Muscle of leg (tissue), 11 donors: ENCODE results near the gene CFAP99. TPM values are rescaled to one million over a fixed set of nuclear protein-coding genes. Genes with fewer than 3 reads are reported as not detected.

Source experiments
- DNase-seq: peaks from one replicate; pipeline ENCODE4 v3.0.0; 2013
- H3K27ac ChIP-seq: one replicate; pipeline ENCODE4 v1.5.1; 2013; ENCODE audit warnings: mild to moderate bottlenecking, low read length, control low read depth
- H3K27me3 ChIP-seq: one replicate; pipeline ENCODE4 v1.6.1; 2013; ENCODE audit warnings: low read length; ENCODE audit not compliant: control insufficient read depth, insufficient read depth
- H3K36me3 ChIP-seq: one replicate; pipeline ENCODE4 v1.6.1; 2013; ENCODE audit warnings: low read length; ENCODE audit not compliant: control insufficient read depth, insufficient read depth
- H3K4me1 ChIP-seq: one replicate; pipeline ENCODE4 v1.6.1; 2013; ENCODE audit warnings: low read length; ENCODE audit not compliant: control insufficient read depth, insufficient read depth
- H3K4me3 ChIP-seq: one replicate; pipeline ENCODE4 v1.5.1; 2013; ENCODE audit warnings: low read length, control low read depth
- H3K9me3 ChIP-seq: replicated peaks from 2 replicates; pipeline ENCODE4 v1.6.1; 2013; ENCODE audit warnings: low read depth, low read length; ENCODE audit not compliant: control insufficient read depth
- WGBS: methylation state at CpG from one replicate; pipeline ENCODE4 v1.1.5; 2013; ENCODE audit warnings: missing lambda C conversion rate; ENCODE audit not compliant: insufficient coverage; 5-methylcytosine and 5-hydroxymethylcytosine counted together
- polyA plus RNA-seq, 8 donors: library from polyadenylated mRNA; unstranded; fragments of 120-200 nt; gene quantifications; one replicate each; pipeline versions ENCODE4 v1.2.1 to v1.2.3, GENCODE V29; 2013; ENCODE audit warnings: inconsistent platforms in 1 of 8, low replicate concordance in 1 of 8; ENCODE audit not compliant: insufficient read length in 8 of 8, insufficient read depth in 1 of 8
- total RNA-seq: library from RNA; stranded (reverse); fragments of 120-200 nt; gene quantifications from one replicate; pipeline ENCODE4 v1.2.4, GENCODE V29; 2013

Gene CFAP99
- total and polyA plus RNA-seq, 9 donors, result 0.07 to 0.41 (median 0.13) TPM; not detected in 4

DNA sequence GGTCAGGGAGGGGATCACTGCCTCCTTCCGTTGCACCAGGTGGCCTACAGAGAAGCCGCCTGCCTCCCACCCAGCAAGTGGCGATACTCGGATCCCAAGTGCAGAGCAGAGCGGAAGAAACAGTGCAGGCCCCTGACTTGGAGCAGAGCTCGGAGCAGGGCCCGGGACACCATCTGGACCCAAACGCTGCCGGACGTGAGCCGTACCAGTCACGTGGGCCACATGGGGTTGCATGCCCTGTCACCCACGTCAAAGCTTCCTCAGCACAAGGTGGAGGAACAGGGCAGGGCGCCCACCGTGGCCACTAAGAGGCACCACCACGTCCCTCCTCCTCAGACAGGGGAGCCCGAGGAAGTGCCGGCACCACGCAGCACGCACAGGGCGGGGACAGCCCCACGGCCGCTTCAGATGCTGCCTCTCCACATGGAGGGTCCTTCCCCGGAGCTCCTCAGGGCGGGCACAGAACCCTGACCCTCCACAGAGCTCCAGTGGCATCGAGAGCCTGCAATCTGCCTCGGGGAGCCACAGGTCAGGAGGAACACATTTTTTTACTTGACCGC, 19.0 kb upstream of the CFAP99 start:
- no peaks in the 10 kb centered on the region for H3K9me3 ChIP-seq
- H3K36me3 ChIP-seq, result no peaks in the 10 kb centered on the region
- H3K27ac ChIP-seq, result no peak overlapping the region
- WGBS, result 75% methylated on average over 23 of the region's 28 CpGs
- H3K4me1 ChIP-seq, result peaks cover 27% of the 10 kb centered on the region
- H3K4me3 ChIP-seq, result no peak overlapping the region
- DNase-seq, result no peak
- peaks cover 14% of the 10 kb centered on the region for H3K27me3 ChIP-seq

DNA sequence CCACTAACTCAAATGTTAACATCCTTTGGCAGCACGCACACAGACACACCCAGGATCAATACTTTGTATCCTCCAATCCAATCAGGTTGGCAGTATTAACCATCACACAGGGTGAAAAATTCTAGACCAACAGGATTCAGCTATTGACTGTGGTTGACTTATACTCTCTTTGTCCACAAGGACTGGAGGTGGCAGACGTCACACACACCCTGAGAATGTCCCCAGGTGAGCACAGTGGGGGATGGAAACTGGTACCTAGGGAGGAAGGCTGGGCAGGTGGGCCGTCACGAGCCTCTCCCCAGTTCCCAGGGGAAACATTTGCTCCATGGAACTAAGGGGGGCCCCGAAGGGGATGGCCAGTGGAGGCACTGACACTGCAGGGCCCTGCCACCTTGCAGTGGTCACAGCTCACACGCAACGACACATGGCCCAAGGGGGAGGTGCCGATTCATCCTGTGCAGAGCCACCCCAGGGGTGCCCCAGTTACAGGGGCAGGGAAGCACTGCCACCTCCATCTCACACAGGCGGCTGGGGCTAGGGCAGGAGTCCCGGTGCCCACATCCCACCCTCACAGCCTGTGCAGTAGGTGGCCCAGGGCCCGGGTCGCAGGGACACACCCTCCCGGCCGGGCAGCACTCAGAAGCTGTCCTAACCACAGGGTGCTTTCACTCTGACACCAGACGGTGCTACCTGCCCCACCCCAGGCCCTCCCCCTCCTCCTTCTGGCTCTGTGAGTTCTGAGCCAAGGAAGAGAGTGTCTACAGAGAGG, 17.7 kb upstream of the CFAP99 start:
- Histone ChIP-seq H3K27me3 (peaks cover 14% of the 10 kb centered on the region), H3K9me3 (no peaks in the 10 kb centered on the region), H3K36me3 (no peaks in the 10 kb centered on the region), H3K4me3 (no peak overlapping the region), H3K4me1 (peaks cover 24% of the 10 kb centered on the region), H3K27ac (no peak overlapping the region)
- WGBS, result 78% methylated on average over 10 of the region's 15 CpGs
- no peak for DNase-seq

DNA sequence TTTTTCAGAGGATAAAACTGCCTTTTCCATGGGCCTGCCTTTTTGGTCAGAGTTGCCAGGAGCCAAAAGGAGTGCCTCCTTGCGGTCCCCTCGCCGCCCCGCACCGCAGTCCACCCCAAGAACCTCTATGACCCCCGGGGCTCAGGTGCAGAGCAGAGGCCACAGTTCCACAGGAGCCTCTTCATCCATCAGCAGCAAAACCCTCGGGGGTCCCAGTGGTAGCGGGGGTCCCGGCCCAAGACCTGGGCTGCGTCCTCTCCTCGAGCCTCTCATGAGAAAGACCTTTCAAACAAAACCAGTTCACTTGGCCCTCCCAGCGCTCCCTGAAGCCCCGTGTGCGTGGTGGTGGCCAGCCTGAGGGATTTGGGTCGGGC, 17.2 kb upstream of the CFAP99 start:
- 30% methylated on average over 15 of the region's 15 CpGs for WGBS
- Histone ChIP-seq H3K4me3 (no peak overlapping the region), H3K27me3 (peaks cover 14% of the 10 kb centered on the region), H3K9me3 (no peaks in the 10 kb centered on the region), H3K27ac (no peak overlapping the region), H3K36me3 (no peaks in the 10 kb centered on the region), H3K4me1 (peaks cover 24% of the 10 kb centered on the region)
- no peak for DNase-seq

DNA sequence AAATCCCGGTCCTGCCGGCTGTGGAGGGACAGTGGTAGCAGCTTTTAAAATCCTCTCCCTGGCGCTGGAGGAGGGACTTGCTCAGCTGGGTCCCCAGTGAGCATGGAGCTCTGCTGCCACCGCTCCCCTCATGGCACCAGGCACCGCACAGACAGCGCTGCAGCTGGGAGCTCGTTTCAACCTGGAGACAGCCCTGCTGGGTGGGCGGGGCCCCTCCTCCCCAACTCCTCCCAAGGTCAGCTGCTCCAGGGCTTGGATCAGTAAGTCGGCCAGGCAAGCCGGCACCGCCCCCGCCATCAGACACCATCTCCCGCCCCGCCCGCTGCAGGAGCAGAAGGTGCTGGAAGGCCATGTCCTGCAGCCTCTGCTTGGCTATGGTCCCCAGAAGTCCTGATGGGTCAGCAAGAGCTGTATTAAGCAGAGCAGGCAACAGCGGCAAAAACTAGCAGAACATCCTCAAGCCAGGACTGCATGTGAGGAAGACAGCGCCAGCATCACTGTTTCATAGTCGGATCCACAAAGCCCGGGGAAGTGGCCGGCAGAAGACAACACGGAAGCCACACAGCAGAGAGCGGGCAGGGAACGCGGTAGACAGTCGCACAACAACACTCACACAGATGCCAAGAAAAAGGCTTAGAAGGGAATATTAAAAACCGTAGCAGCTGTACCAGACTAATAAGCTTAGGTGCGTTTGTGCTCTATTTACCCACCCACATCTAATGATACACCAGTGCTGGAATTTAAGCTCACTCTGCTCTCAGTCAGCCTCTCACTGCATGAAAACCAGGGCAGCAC, 16.5 kb upstream of the CFAP99 start:
- DNase-seq, result peak; percentile 86
- peaks cover 24% of the 10 kb centered on the region for H3K4me1 ChIP-seq
- H3K9me3 ChIP-seq, result no peaks in the 10 kb centered on the region
- H3K27me3 ChIP-seq, result peaks cover 14% of the 10 kb centered on the region
- peak overlapping the region; percentile 10 for H3K4me3 ChIP-seq
- 1% methylated on average over 19 of the region's 27 CpGs for WGBS
- no peaks in the 10 kb centered on the region for H3K36me3 ChIP-seq
- H3K27ac ChIP-seq, result no peak overlapping the region

GRCh38 chr4:2402941-2403340, 15.8 kb upstream of the CFAP99 start:
- no peaks in the 10 kb centered on the region for H3K36me3 ChIP-seq
- H3K9me3 ChIP-seq, result no peaks in the 10 kb centered on the region
- no peak overlapping the region for H3K4me3 ChIP-seq
- H3K27me3 ChIP-seq, result peaks cover 14% of the 10 kb centered on the region
- DNase-seq, result no peak
- no peak overlapping the region for H3K27ac ChIP-seq
- peaks cover 24% of the 10 kb centered on the region for H3K4me1 ChIP-seq
- WGBS, result 69% methylated on average over 7 of the region's 7 CpGs

DNA sequence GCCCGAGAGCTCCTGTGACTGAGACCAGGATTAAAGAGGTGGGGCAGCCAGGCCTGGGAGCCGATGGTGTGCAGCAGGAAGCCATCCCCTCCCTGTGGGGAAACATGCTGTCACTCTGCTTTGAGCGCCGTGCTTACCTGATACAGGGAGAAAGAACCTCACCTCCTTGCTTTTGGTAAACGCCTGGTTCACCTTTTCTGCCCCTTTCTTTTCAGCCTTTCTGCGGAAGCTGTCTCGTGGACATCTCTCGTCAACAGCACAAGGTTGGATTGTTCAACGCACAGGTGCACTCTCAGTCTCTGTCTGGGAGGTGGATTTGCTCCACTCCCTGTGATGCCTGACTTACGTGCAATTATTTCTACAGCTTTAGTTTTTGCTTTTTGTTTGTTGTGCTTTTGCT, 12.3 kb upstream of the CFAP99 start:
- WGBS, result 50% methylated on average over 9 of the region's 10 CpGs
- Histone ChIP-seq H3K4me1 (peaks cover 20% of the 10 kb centered on the region), H3K9me3 (no peaks in the 10 kb centered on the region), H3K4me3 (no peak overlapping the region), H3K27me3 (peaks cover 11% of the 10 kb centered on the region), H3K36me3 (no peaks in the 10 kb centered on the region), H3K27ac (no peak overlapping the region)
- DNase-seq, result no peak

GRCh38 chr4:2406920-2407319, 11.8 kb upstream of the CFAP99 start:
- no peaks in the 10 kb centered on the region for H3K36me3 ChIP-seq
- H3K27ac ChIP-seq, result no peak overlapping the region
- peaks cover 15% of the 10 kb centered on the region for H3K4me1 ChIP-seq
- peaks cover 11% of the 10 kb centered on the region for H3K27me3 ChIP-seq
- 36% methylated on average over 7 of the region's 7 CpGs for WGBS
- H3K9me3 ChIP-seq, result no peaks in the 10 kb centered on the region
- DNase-seq, result peak; percentile 32
- H3K4me3 ChIP-seq, result no peak overlapping the region

GRCh38 chr4:2407991-2408342, 10.8 kb upstream of the CFAP99 start:
- H3K4me3 ChIP-seq, result no peak overlapping the region
- DNase-seq, result no peak
- no peaks in the 10 kb centered on the region for H3K36me3 ChIP-seq
- H3K27ac ChIP-seq, result no peak overlapping the region
- 77% methylated on average over 3 of the region's 3 CpGs for WGBS
- H3K9me3 ChIP-seq, result no peaks in the 10 kb centered on the region
- H3K27me3 ChIP-seq, result peaks cover 17% of the 10 kb centered on the region
- peaks cover 12% of the 10 kb centered on the region for H3K4me1 ChIP-seq

- Histone ChIP-seq H3K27me3 (peaks cover 21% of the 10 kb centered on the region), H3K36me3 (no peaks in the 10 kb centered on the region), H3K4me3 (no peak overlapping the region), H3K9me3 (no peaks in the 10 kb centered on the region), H3K4me1 (peaks cover 13% of the 10 kb centered on the region), H3K27ac (no peak overlapping the region)
- WGBS, result 83% methylated on average over 15 of the region's 15 CpGs
- no peak for DNase-seq
Measured at GRCh38 chr4:2408401-2408958, 10.3 kb upstream of the CFAP99 start.

DNA sequence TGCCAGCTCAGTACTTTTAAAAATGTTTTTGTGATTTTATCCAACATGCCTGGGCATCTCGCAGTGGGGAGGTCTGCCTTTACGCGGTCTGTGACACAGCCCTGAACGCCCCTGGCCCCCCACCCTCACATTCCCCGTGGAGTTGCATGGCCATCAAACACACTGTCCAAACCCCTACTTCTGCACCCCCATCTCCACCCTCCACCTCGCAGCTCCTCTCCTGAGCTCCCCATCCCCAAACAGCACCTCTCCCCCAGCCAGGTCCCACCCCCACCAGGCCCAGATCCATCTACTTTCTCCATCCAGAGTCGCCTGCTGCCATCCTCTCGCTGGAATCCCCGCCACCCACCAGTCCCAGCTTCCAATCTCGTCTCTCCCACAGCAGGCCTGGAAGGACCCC, 9.8 kb upstream of the CFAP99 start:
- Histone ChIP-seq H3K4me3 (no peak overlapping the region), H3K36me3 (no peaks in the 10 kb centered on the region), H3K9me3 (no peaks in the 10 kb centered on the region), H3K27ac (no peak overlapping the region), H3K4me1 (peaks cover 17% of the 10 kb centered on the region), H3K27me3 (peaks cover 26% of the 10 kb centered on the region)
- 75% methylated on average over 10 of the region's 10 CpGs for WGBS
- DNase-seq, result no peak
